ENCODE data around the gene PRELID3B. TPM values are rescaled to one million over a fixed set of nuclear protein-coding genes. Genes with fewer than 3 reads are reported as not detected.
"Not testable (repeated sequence)": the region's sequence is repeated elsewhere in the genome, so short reads cannot be mapped to it uniquely, and the experiment has no call there.

PRELID3B gene
- total RNA-seq, 6 experiments from 2014 or later, result 16.3 to 37.5 (median 23.3) TPM

- ATAC-seq (no peak), DNase-seq (no peak)
- Histone ChIP-seq H3K36me3 (no peaks in the 10 kb centered on the region), H3K4me1 (peaks cover 0 to 27% (median 6%) of the 10 kb centered on the region in 4 donors), H3K4me3 (no peak overlapping the region), H3K9me3 (no peaks in the 10 kb centered on the region), H3K27me3 (no peaks in the 10 kb centered on the region), H3K27ac (no peak overlapping the region)
- intact Hi-C loops (cut with DNase I), result loop anchor here (10.0 kb wide), 2 partner anchors 150 to 160 kb away; no protein-coding TSS in a partner anchor
- no peak for TF ChIP-seq POLR2A (IDR thresholded peaks at IDR 0.05)
- TF ChIP-seq, protein P1, sequence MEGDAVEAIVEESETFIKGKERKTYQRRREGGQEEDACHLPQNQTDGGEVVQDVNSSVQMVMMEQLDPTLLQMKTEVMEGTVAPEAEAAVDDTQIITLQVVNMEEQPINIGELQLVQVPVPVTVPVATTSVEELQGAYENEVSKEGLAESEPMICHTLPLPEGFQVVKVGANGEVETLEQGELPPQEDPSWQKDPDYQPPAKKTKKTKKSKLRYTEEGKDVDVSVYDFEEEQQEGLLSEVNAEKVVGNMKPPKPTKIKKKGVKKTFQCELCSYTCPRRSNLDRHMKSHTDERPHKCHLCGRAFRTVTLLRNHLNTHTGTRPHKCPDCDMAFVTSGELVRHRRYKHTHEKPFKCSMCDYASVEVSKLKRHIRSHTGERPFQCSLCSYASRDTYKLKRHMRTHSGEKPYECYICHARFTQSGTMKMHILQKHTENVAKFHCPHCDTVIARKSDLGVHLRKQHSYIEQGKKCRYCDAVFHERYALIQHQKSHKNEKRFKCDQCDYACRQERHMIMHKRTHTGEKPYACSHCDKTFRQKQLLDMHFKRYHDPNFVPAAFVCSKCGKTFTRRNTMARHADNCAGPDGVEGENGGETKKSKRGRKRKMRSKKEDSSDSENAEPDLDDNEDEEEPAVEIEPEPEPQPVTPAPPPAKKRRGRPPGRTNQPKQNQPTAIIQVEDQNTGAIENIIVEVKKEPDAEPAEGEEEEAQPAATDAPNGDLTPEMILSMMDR (IDR thresholded peaks at IDR 0.05), result no peak
- 100% methylated on average over 3 of the region's 3 CpGs for WGBS (ENCODE audit: insufficient coverage, low coverage, low lambda C conversion rate, missing lambda C conversion rate)
Measured at GRCh38 chr20:59044796-59045195, 2.2 kb upstream of the PRELID3B start.

GRCh38 chr20:59044295-59044694 is 1.7 kb upstream of the PRELID3B start:
- intact Hi-C loops (cut with DNase I), result loop anchor here (10.0 kb wide), 2 partner anchors 149 to 159 kb away; no protein-coding TSS in a partner anchor

GRCh38 chr20:59043698-59044097 is 1.1 kb upstream of the PRELID3B start:
- WGBS (ENCODE audit: insufficient coverage, low coverage, low lambda C conversion rate, missing lambda C conversion rate), result 70% methylated on average over 3 of the region's 3 CpGs
- intact Hi-C loops (cut with DNase I), result loop anchor here (10.0 kb wide), 2 partner anchors 149 to 159 kb away; no protein-coding TSS in a partner anchor
- no peaks in the 10 kb centered on the region for H3K27me3 ChIP-seq
- H3K27ac ChIP-seq, result no peak overlapping the region
- H3K4me1 ChIP-seq, result peaks cover 0 to 28% (median 7%) of the 10 kb centered on the region in 4 donors
- no peak overlapping the region for H3K4me3 ChIP-seq
- H3K9me3 ChIP-seq, result no peaks in the 10 kb centered on the region
- no peak for TF ChIP-seq POLR2A (IDR thresholded peaks at IDR 0.05)
- TF ChIP-seq, protein P1 (IDR thresholded peaks at IDR 0.05), result no peak
- no peak for ATAC-seq
- DNase-seq, result no peak
- H3K36me3 ChIP-seq, result no peaks in the 10 kb centered on the region

More at GRCh38 chr20:59044295-59044694, 1.7 kb upstream of the PRELID3B start:
- TF ChIP-seq POLR2A (IDR thresholded peaks at IDR 0.05), result no peak
- TF ChIP-seq, protein P1 (IDR thresholded peaks at IDR 0.05), result no peak
- Histone ChIP-seq H3K27ac (no peak overlapping the region), H3K9me3 (no peaks in the 10 kb centered on the region), H3K4me1 (peaks cover 0 to 28% (median 7%) of the 10 kb centered on the region in 4 donors), H3K36me3 (no peaks in the 10 kb centered on the region), H3K4me3 (no peak overlapping the region), H3K27me3 (no peaks in the 10 kb centered on the region)
- DNase-seq (no peak), ATAC-seq (no peak)
- 100% methylated on average over 3 of the region's 3 CpGs for WGBS (ENCODE audit: insufficient coverage, low coverage, low lambda C conversion rate, missing lambda C conversion rate)

GRCh38 chr20:59042796-59043631 is 428 bp upstream of the PRELID3B start:
- intact Hi-C loops (cut with DNase I), result loop anchor here (10.0 kb wide), 2 partner anchors 148 to 158 kb away; no protein-coding TSS in a partner anchor
- DNase-seq (peak; percentile 95 to 97 (median 96)), ATAC-seq (peak; percentile 95 to 98 (median 96))
- Histone ChIP-seq H3K4me1 (peaks cover 0 to 28% (median 7%) of the 10 kb centered on the region in 4 donors), H3K4me3 (peak overlapping the region; percentile 78 to 96 (median 93)), H3K36me3 (peaks cover 0 to 4% (median under 1%) of the 10 kb centered on the region in 4 donors), H3K9me3 (no peaks in the 10 kb centered on the region), H3K27ac (peak overlapping the region; percentile 63 to 85 (median 76)), H3K27me3 (no peaks in the 10 kb centered on the region)
- 46% methylated on average over 5 of the region's 66 CpGs for WGBS (ENCODE audit: insufficient coverage, low coverage, low lambda C conversion rate, missing lambda C conversion rate)
- no peak for TF ChIP-seq POLR2A (IDR thresholded peaks at IDR 0.05)
- TF ChIP-seq, protein P1 (IDR thresholded peaks at IDR 0.05), result peak in 2 of 4 donors; percentile 11 to 31

DNA sequence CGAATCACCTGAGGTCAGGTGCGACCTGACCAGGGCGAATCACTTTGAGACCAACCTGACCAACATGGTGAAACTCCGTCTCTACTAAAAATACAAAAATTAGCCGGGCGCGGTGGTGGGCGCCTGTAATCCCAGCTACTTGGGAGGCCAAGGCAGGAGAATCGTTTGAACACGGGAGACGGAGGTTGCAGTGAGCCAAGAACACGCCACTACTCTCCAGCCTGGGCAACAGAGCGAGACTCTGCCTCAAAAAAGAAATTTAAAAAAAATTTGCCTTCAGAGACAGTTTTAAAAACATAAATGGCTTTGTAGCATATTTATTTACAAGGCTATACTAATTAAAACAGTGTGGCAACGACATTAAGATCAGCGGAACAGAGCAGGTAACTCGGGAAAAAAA is 1.1 kb downstream of the PRELID3B start:
- not testable (repeated sequence) for H3K9me3 ChIP-seq, DNase-seq, H3K27me3 ChIP-seq, ATAC-seq, H3K27ac ChIP-seq
- Histone ChIP-seq H3K4me3 (peak overlapping the region; percentile 78 to 96 (median 93)), H3K4me1 (peaks cover 0 to 28% (median 7%) of the 10 kb centered on the region in 4 donors), H3K36me3 (peaks cover 7 to 18% (median 13%) of the 10 kb centered on the region in 4 donors)
- intact Hi-C loops (cut with DNase I), result loop anchor here (10.0 kb wide), 2 partner anchors 147 to 157 kb away; no protein-coding TSS in a partner anchor
- 86% methylated on average over 16 of the region's 16 CpGs for WGBS (ENCODE audit: insufficient coverage, low coverage, low lambda C conversion rate, missing lambda C conversion rate)

Measured in right lobe of liver (tissue), 6 donors.